ENCODE data around the gene MAPT.
"Not testable (repeated sequence)": the region's sequence is repeated elsewhere in the genome, so short reads cannot be mapped to it uniquely, and the experiment has no call there.

Gene MAPT

DNA sequence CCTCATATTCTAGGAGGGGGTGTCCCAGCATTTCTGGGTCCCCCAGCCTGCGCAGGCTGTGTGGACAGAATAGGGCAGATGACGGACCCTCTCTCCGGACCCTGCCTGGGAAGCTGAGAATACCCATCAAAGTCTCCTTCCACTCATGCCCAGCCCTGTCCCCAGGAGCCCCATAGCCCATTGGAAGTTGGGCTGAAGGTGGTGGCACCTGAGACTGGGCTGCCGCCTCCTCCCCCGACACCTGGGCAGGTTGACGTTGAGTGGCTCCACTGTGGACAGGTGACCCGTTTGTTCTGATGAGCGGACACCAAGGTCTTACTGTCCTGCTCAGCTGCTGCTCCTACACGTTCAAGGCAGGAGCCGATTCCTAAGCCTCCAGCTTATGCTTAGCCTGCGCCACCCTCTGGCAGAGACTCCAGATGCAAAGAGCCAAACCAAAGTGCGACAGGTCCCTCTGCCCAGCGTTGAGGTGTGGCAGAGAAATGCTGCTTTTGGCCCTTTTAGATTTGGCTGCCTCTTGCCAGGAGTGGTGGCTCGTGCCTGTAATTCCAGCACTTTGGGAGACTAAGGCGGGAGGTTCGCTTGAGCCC is 116.3 kb downstream of the MAPT start:
- no peak for DNase-seq (ENCODE audit: low read depth)

DNA sequence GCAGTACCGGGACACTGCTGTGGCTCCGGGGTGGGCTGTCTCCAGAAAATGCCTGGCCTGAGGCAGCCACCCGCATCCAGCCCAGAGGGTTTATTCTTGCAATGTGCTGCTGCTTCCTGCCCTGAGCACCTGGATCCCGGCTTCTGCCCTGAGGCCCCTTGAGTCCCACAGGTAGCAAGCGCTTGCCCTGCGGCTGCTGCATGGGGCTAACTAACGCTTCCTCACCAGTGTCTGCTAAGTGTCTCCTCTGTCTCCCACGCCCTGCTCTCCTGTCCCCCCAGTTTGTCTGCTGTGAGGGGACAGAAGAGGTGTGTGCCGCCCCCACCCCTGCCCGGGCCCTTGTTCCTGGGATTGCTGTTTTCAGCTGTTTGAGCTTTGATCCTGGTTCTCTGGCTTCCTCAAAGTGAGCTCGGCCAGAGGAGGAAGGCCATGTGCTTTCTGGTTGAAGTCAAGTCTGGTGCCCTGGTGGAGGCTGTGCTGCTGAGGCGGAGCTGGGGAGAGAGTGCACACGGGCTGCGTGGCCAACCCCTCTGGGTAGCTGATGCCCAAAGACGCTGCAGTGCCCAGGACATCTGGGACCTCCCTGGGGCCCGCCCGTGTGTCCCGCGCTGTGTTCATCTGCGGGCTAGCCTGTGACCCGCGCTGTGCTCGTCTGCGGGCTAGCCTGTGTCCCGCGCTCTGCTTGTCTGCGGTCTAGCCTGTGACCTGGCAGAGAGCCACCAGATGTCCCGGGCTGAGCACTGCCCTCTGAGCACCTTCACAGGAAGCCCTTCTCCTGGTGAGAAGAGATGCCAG is 117.6 kb downstream of the MAPT start:
- no peak for DNase-seq (ENCODE audit: low read depth)

DNA sequence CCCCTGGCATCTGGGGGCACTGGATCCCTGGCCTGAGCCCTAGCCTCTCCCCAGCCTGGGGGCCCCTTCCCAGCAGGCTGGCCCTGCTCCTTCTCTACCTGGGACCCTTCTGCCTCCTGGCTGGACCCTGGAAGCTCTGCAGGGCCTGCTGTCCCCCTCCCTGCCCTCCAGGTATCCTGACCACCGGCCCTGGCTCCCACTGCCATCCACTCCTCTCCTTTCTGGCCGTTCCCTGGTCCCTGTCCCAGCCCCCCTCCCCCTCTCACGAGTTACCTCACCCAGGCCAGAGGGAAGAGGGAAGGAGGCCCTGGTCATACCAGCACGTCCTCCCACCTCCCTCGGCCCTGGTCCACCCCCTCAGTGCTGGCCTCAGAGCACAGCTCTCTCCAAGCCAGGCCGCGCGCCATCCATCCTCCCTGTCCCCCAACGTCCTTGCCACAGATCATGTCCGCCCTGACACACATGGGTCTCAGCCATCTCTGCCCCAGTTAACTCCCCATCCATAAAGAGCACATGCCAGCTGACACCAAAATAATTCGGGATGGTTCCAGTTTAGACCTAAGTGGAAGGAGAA is 118.2 kb downstream of the MAPT start:
- no peak for DNase-seq (ENCODE audit: low read depth)

DNA sequence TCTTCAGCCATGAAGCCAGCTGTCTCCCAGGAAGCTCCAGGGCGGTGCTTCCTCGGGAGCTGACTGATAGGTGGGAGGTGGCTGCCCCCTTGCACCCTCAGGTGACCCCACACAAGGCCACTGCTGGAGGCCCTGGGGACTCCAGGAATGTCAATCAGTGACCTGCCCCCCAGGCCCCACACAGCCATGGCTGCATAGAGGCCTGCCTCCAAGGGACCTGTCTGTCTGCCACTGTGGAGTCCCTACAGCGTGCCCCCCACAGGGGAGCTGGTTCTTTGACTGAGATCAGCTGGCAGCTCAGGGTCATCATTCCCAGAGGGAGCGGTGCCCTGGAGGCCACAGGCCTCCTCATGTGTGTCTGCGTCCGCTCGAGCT is 118.8 kb downstream of the MAPT start:
- DNase-seq (ENCODE audit: low read depth) = no peak

DNA sequence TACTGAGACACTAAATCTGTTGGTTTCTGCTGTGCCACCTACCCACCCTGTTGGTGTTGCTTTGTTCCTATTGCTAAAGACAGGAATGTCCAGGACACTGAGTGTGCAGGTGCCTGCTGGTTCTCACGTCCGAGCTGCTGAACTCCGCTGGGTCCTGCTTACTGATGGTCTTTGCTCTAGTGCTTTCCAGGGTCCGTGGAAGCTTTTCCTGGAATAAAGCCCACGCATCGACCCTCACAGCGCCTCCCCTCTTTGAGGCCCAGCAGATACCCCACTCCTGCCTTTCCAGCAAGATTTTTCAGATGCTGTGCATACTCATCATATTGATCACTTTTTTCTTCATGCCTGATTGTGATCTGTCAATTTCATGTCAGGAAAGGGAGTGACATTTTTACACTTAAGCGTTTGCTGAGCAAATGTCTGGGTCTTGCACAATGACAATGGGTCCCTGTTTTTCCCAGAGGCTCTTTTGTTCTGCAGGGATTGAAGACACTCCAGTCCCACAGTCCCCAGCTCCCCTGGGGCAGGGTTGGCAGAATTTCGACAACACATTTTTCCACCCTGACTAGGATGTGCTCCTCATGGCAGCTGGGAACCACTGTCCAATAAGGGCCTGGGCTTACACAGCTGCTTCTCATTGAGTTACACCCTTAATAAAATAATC is 119.3 kb downstream of the MAPT start:
- no peak for DNase-seq (ENCODE audit: low read depth)

DNA sequence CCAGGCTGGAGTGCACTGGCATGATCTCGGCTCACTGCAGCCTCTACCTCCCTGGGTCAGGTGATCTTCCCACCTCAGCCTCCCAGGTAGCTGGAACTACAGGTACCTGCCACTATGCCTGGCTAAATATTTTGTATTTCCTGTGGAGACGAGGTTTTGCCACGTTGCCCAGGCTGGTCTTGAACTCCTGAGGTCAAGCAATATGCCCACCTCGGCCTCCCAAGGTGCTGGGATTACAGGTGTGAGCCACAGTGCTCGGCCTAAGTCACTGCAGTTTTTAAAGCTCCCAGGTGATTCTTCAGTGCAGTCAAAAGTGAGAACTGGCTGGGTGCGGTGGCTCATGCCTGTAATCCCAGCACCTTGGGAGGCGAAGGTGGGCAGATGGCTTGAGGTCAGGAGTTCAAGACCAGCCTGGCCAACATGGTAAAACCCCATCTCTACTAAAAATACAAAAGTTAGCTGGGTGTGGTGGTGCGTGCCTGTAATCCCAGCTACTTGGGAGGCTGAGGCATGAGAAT is 125.1 kb downstream of the MAPT start:
- not testable (repeated sequence) for DNase-seq (ENCODE audit: low read depth)

DNA sequence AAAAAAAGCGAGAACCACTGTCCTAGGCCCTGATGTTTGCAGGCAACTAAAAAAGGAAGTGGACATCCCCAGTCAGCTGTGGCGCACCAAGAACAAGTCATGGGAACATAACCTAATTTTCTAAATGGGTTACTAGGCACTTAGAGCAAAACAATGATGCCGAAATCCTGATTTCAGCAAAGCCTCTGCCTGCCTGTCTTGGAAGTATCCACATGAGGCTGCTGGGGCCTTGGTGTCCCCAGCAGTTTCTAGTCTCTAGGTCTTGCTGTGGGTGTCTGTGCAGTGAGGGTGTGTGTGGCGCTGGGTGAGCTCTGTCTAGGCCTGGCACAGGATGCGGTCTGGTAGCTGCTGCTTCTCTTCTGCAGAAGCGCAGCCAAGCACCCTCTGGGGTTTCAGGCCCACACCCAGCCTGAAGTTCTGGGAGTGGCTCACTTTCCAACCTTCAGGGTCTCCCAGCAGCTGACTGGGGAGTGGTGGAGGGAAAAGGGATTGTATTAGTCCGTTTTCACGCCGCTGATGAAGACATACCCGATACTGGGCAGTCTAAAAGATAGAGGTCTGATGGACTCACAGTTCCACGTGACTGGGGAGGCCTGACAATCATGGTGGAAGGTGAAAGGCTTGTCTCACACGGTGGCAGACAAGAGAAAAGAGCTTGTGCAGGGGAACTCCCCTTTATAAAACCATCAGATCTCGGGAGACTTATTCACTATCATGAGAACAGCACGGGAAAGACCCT is 125.8 kb downstream of the MAPT start:
- peak; percentile 36 for DNase-seq (ENCODE audit: low read depth)

DNA sequence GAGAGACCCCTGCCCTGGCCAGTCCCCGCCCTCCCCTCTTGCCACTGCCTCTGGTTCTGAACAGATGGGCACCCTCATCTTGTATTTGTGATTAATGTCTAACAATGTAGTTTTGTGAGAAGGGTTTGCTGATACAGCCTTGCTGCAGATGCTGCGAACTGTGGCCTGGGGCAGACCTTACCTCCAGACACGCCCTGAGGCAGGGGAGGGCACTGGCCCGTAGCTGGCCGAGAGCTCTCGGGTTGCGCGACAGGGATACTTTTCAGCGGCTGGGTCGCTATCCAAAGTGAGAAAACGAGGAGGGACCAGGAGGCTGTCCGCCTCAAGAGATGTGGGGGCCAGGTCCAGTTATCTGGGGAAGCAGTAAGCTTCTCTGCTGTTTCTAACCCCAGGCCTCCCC is 126.6 kb downstream of the MAPT start:
- no peak for DNase-seq (ENCODE audit: low read depth)

DNA sequence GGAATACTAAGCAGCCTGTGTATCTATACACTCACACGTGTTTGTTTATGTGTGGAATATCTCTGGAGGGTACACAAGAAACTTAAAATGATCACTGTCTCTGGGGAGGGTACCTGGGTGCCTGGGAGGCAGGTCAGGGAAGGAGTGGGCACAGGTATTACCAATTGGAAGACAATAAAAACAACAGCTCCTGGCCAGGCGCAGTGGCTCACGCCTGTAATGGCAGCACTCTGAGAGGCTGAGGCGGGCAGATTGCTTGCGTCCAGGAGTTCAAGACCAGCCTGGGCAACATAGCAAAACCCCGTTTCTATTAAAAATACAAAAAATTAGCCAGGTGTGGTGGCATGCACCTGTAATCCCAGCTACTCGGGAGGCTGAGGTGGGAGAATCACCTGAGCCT is 129.0 kb downstream of the MAPT start:
- DNase-seq (ENCODE audit: low read depth) = not testable (repeated sequence)

DNA sequence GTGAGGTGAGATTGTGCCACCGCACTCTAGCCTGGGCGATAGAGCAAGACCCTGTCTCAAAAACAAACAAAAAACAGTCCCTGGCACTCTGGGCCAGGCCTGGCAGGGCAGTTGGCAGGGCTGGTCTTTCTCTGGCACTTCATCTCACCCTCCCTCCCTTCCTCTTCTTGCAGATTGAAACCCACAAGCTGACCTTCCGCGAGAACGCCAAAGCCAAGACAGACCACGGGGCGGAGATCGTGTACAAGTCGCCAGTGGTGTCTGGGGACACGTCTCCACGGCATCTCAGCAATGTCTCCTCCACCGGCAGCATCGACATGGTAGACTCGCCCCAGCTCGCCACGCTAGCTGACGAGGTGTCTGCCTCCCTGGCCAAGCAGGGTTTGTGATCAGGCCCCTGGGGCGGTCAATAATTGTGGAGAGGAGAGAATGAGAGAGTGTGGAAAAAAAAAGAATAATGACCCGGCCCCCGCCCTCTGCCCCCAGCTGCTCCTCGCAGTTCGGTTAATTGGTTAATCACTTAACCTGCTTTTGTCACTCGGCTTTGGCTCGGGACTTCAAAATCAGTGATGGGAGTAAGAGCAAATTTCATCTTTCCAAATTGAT is 129.5 kb downstream of the MAPT start:
- DNase-seq (ENCODE audit: low read depth) = no peak

DNA sequence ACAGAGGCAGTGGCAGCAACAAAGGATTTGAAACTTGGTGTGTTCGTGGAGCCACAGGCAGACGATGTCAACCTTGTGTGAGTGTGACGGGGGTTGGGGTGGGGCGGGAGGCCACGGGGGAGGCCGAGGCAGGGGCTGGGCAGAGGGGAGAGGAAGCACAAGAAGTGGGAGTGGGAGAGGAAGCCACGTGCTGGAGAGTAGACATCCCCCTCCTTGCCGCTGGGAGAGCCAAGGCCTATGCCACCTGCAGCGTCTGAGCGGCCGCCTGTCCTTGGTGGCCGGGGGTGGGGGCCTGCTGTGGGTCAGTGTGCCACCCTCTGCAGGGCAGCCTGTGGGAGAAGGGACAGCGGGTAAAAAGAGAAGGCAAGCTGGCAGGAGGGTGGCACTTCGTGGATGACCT is 130.2 kb downstream of the MAPT start:
- no peak for DNase-seq (ENCODE audit: low read depth)

DNA sequence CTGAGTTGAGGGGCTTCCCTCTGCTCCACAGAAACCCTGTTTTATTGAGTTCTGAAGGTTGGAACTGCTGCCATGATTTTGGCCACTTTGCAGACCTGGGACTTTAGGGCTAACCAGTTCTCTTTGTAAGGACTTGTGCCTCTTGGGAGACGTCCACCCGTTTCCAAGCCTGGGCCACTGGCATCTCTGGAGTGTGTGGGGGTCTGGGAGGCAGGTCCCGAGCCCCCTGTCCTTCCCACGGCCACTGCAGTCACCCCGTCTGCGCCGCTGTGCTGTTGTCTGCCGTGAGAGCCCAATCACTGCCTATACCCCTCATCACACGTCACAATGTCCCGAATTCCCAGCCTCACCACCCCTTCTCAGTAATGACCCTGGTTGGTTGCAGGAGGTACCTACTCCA is 130.7 kb downstream of the MAPT start:
- DNase-seq (ENCODE audit: low read depth) = no peak

DNA sequence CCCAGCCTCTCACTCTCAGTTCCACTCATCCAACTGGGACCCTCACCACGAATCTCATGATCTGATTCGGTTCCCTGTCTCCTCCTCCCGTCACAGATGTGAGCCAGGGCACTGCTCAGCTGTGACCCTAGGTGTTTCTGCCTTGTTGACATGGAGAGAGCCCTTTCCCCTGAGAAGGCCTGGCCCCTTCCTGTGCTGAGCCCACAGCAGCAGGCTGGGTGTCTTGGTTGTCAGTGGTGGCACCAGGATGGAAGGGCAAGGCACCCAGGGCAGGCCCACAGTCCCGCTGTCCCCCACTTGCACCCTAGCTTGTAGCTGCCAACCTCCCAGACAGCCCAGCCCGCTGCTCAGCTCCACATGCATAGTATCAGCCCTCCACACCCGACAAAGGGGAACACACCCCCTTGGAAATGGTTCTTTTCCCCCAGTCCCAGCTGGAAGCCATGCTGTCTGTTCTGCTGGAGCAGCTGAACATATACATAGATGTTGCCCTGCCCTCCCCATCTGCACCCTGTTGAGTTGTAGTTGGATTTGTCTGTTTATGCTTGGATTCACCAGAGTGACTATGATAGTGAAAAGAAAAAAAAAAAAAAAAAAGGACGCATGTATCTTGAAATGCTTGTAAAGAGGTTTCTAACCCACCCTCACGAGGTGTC is 131.3 kb downstream of the MAPT start:
- DNase-seq (ENCODE audit: low read depth) = no peak

DNA sequence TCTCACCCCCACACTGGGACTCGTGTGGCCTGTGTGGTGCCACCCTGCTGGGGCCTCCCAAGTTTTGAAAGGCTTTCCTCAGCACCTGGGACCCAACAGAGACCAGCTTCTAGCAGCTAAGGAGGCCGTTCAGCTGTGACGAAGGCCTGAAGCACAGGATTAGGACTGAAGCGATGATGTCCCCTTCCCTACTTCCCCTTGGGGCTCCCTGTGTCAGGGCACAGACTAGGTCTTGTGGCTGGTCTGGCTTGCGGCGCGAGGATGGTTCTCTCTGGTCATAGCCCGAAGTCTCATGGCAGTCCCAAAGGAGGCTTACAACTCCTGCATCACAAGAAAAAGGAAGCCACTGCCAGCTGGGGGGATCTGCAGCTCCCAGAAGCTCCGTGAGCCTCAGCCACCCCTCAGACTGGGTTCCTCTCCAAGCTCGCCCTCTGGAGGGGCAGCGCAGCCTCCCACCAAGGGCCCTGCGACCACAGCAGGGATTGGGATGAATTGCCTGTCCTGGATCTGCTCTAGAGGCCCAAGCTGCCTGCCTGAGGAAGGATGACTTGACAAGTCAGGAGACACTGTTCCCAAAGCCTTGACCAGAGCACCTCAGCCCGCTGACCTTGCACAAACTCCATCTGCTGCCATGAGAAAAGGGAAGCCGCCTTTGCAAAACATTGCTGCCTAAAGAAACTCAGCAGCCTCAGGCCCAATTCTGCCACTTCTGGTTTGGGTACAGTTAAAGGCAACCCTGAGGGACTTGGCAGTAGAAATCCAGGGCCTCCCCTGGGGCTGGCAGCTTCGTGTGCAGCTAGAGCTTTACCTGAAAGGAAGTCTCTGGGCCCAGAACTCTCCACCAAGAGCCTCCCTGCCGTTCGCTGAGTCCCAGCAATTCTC is 132.1 kb downstream of the MAPT start:
- DNase-seq (ENCODE audit: low read depth) = no peak

DNA sequence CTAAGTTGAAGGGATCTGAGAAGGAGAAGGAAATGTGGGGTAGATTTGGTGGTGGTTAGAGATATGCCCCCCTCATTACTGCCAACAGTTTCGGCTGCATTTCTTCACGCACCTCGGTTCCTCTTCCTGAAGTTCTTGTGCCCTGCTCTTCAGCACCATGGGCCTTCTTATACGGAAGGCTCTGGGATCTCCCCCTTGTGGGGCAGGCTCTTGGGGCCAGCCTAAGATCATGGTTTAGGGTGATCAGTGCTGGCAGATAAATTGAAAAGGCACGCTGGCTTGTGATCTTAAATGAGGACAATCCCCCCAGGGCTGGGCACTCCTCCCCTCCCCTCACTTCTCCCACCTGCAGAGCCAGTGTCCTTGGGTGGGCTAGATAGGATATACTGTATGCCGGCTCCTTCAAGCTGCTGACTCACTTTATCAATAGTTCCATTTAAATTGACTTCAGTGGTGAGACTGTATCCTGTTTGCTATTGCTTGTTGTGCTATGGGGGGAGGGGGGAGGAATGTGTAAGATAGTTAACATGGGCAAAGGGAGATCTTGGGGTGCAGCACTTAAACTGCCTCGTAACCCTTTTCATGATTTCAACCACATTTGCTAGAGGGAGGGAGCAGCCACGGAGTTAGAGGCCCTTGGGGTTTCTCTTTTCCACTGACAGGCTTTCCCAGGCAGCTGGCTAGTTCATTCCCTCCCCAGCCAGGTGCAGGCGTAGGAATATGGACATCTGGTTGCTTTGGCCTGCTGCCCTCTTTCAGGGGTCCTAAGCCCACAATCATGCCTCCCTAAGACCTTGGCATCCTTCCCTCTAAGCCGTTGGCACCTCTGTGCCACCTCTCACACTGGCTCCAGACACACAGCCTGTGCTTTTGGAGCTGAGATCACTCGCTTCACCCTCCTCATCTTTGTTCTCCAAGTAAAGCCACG is 133.0 kb downstream of the MAPT start:
- DNase-seq (ENCODE audit: low read depth) = no peak

DNA sequence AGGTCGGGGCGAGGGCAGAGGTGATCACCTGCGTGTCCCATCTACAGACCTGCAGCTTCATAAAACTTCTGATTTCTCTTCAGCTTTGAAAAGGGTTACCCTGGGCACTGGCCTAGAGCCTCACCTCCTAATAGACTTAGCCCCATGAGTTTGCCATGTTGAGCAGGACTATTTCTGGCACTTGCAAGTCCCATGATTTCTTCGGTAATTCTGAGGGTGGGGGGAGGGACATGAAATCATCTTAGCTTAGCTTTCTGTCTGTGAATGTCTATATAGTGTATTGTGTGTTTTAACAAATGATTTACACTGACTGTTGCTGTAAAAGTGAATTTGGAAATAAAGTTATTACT is 133.6 kb downstream of the MAPT start:
- no peak for DNase-seq (ENCODE audit: low read depth)

DNA sequence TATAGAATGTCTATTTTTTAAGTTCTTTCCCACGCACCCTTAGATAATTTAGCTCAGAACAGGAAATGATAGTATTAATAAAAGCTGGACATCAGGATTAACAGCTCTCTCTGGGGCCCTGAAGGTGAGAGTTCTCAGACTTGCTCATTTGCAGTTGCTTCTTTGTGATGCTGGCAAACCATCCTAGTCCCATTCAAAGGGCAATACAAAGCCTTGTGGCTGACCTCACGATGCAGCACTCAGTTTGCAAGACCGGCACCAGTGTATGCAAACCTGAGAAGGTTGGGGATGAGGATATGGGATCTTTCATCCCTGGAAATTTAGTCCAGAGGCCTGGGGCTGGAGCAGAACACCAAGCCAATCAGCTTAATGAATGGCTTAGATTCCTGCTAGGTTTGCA is 134.0 kb downstream of the MAPT start:
- no peak for DNase-seq (ENCODE audit: low read depth)

DNA sequence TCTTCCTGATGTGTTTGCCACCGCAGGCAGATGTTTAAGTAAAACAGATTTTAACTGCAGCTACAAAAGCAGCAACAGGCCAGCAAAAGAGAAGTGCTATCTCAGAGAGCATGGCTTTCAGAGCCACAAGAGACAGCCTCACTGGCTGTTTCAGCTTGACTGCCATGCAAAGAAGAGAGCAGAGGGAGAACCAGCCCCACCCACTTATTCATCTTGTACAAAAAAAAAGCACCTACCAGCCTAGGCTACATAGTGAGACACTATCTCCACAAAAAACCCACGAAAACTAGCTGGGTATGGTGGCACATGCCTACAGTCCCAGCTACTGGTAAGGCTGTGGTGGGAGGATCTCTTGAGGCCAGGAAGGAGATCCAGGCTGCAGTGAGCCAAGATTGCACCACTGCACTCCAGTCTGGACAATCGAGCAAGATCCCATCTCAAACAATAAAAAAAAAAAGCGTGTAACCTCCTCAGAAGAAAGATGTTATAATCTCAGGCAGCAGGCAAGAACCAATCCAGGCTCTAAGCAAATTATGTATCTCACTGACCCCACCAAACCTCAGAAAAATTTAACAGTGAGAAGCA is 134.7 kb downstream of the MAPT start:
- no peak for DNase-seq (ENCODE audit: low read depth)

DNA sequence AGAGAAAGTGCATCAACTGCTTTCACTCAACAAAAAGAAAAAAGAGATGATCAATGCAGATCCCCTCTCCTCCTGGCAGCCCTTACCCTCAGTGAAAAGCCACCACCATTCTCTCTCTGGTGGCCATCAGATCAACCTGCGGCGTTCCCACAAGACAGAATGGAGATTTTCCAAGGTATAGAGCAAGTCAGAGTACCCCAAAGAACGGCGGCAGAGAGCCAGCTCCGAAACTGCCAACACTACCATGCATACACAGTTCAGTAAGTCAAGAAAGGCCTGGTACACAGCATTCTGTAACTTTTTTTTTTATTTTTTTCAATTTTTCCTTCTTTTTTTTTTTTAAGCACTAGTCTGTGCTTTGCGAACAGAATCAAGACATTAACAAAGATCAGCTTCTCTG is 135.3 kb downstream of the MAPT start:
- DNase-seq (ENCODE audit: low read depth) = no peak
